ENCODE measurements around the gene AVPR2. TPM values are rescaled to one million over a fixed set of nuclear protein-coding genes. Genes with fewer than 3 reads are reported as not detected.

Gene AVPR2
- total and polyA plus RNA-seq, 10 of the 15 experiments (the other 5 are each of a cell fraction or from before 2014, with no cell fraction given): 0.12 to 0.37 TPM; not detected in 8

DNA sequence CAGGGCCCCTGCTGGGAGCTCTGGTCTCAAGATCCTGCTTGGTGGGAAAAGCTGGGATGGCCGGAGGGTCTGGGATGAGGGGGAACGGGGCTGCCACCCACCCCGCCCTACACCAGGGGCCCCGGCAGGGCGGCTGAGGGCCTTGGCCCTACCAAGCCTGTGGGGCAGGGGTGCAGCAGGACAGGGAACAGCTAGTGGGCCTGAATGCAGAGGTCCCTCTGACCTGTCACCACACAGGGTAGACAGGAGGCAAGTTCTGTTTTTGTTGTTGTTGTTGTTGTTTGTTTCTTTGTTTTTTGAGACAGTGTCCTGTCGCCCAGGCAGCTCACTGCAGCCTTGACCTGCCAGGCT, 40.3 kb downstream of the AVPR2 start (continued):
- TF ChIP-seq KAT2A (conservative IDR thresholded peaks at IDR 0.05; ENCODE audit: control insufficient read depth, low read depth, low read length): no peak
- TF ChIP-seq, protein P1, sequence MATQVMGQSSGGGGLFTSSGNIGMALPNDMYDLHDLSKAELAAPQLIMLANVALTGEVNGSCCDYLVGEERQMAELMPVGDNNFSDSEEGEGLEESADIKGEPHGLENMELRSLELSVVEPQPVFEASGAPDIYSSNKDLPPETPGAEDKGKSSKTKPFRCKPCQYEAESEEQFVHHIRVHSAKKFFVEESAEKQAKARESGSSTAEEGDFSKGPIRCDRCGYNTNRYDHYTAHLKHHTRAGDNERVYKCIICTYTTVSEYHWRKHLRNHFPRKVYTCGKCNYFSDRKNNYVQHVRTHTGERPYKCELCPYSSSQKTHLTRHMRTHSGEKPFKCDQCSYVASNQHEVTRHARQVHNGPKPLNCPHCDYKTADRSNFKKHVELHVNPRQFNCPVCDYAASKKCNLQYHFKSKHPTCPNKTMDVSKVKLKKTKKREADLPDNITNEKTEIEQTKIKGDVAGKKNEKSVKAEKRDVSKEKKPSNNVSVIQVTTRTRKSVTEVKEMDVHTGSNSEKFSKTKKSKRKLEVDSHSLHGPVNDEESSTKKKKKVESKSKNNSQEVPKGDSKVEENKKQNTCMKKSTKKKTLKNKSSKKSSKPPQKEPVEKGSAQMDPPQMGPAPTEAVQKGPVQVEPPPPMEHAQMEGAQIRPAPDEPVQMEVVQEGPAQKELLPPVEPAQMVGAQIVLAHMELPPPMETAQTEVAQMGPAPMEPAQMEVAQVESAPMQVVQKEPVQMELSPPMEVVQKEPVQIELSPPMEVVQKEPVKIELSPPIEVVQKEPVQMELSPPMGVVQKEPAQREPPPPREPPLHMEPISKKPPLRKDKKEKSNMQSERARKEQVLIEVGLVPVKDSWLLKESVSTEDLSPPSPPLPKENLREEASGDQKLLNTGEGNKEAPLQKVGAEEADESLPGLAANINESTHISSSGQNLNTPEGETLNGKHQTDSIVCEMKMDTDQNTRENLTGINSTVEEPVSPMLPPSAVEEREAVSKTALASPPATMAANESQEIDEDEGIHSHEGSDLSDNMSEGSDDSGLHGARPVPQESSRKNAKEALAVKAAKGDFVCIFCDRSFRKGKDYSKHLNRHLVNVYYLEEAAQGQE (IDR thresholded peaks at IDR 0.05; ENCODE audit: low read depth, low read length): no peak
- no peak for TF ChIP-seq RAD51 (IDR thresholded peaks at IDR 0.05)
- TF ChIP-seq SIN3A (IDR thresholded peaks at IDR 0.05; ENCODE audit: low read depth, low read length): no peak
- TF ChIP-seq, protein P2, sequence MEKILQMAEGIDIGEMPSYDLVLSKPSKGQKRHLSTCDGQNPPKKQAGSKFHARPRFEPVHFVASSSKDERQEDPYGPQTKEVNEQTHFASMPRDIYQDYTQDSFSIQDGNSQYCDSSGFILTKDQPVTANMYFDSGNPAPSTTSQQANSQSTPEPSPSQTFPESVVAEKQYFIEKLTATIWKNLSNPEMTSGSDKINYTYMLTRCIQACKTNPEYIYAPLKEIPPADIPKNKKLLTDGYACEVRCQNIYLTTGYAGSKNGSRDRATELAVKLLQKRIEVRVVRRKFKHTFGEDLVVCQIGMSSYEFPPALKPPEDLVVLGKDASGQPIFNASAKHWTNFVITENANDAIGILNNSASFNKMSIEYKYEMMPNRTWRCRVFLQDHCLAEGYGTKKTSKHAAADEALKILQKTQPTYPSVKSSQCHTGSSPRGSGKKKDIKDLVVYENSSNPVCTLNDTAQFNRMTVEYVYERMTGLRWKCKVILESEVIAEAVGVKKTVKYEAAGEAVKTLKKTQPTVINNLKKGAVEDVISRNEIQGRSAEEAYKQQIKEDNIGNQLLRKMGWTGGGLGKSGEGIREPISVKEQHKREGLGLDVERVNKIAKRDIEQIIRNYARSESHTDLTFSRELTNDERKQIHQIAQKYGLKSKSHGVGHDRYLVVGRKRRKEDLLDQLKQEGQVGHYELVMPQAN (conservative IDR thresholded peaks at IDR 0.05): no peak
